ENCODE data around the gene SELENOK.

DNA sequence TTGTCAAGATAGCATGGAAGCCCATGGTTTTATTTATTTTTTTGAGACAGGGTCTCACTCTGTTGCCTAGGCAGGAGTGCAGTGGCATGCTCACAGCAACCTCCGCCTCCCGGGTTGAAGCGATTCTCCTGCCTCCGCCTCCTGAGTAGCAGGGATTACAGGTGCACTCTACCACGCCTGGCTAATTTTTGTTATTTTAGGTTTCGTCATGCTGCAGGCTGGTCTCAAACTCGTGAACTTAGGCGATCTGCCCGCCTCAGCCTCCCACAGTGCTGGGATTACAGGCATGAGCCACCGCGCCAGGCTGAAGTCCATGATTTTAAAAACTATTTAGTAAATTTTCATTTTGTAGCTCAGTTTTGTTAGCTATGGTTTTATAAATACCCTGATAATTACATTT, 7.0 kb downstream of the SELENOK start:
- TF ChIP-seq CTCF (conservative IDR thresholded peaks at IDR 0.05; ENCODE audit: low read depth, low read length) (no peak), FOS (IDR thresholded peaks at IDR 0.05; ENCODE audit: low read depth, low read length) (no peak), RCOR1 (IDR thresholded peaks at IDR 0.05; ENCODE audit: insufficient replicate concordance, low read length) (no peak), RAD21 (IDR thresholded peaks at IDR 0.05; ENCODE audit: low read length) (no peak), POLR2A (IDR thresholded peaks at IDR 0.05; ENCODE audit: low read depth, low read length) (no peak), MXI1 (IDR thresholded peaks at IDR 0.05; ENCODE audit: borderline replicate concordance, low read depth, low read length) (no peak), CEBPB (IDR thresholded peaks at IDR 0.05; ENCODE audit: low read depth, low read length) (no peak)
- TF ChIP-seq, protein P1, sequence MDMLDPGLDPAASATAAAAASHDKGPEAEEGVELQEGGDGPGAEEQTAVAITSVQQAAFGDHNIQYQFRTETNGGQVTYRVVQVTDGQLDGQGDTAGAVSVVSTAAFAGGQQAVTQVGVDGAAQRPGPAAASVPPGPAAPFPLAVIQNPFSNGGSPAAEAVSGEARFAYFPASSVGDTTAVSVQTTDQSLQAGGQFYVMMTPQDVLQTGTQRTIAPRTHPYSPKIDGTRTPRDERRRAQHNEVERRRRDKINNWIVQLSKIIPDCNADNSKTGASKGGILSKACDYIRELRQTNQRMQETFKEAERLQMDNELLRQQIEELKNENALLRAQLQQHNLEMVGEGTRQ (IDR thresholded peaks at IDR 0.05; ENCODE audit: low read depth, low read length) = no peak

Measured in IMR-90 (cell line).